KG1 (cell line): ENCODE measurements around the gene ABCC11.

Experiments used
- DNase-seq: peaks from one replicate; lab custom pipeline; 2025; lab: John Stamatoyannopoulos, UW

Gene ABCC11

GRCh38 chr16:48161906-48162305 is 85.4 kb downstream of the ABCC11 start:
- DNase-seq: no peak

GRCh38 chr16:48160575-48160974 is 86.8 kb downstream of the ABCC11 start:
- DNase-seq: no peak

- DNase-seq: no peak
Observed at GRCh38 chr16:48158296-48158695, 89.0 kb downstream of the ABCC11 start.

GRCh38 chr16:48157794-48158193 is 89.5 kb downstream of the ABCC11 start:
- DNase-seq: no peak

GRCh38 chr16:48157302-48157701 is 90.0 kb downstream of the ABCC11 start:
- no peak for DNase-seq

- peak; percentile 64 for DNase-seq
Observed at GRCh38 chr16:48156790-48157209, 90.5 kb downstream of the ABCC11 start.

- no peak for DNase-seq
Observed at GRCh38 chr16:48155926-48156789, 91.2 kb downstream of the ABCC11 start, which contains the start of gene ABCC12. Gene ABCC12 (minus strand): TSS chr16:48155993. CDS start chr16:48146424, 9,569 bp downstream.

GRCh38 chr16:48153774-48154173 is 93.6 kb downstream of the ABCC11 start:
- DNase-seq: no peak

- DNase-seq: no peak
Observed at GRCh38 chr16:48152226-48152625, 95.1 kb downstream of the ABCC11 start.

- no peak for DNase-seq
Observed at GRCh38 chr16:48150707-48151106, 96.6 kb downstream of the ABCC11 start.

- DNase-seq: no peak
Observed at GRCh38 chr16:48146710-48147109, 100.6 kb downstream of the ABCC11 start.

- DNase-seq: no peak
Observed at GRCh38 chr16:48146131-48146530, 101.2 kb downstream of the ABCC11 start.

GRCh38 chr16:48143812-48144368 is 103.4 kb downstream of the ABCC11 start:
- no peak for DNase-seq

GRCh38 chr16:48140821-48141220 is 106.5 kb downstream of the ABCC11 start:
- DNase-seq: no peak

- DNase-seq: no peak
Observed at GRCh38 chr16:48139517-48139916, 107.8 kb downstream of the ABCC11 start.

GRCh38 chr16:48138543-48138942 is 108.8 kb downstream of the ABCC11 start:
- no peak for DNase-seq

- no peak for DNase-seq
Observed at GRCh38 chr16:48137822-48138221, 109.5 kb downstream of the ABCC11 start.

- no peak for DNase-seq
Observed at GRCh38 chr16:48136547-48137360, 110.6 kb downstream of the ABCC11 start.

GRCh38 chr16:48133455-48134211 is 113.7 kb downstream of the ABCC11 start:
- DNase-seq: no peak

GRCh38 chr16:48132696-48133095 is 114.6 kb downstream of the ABCC11 start:
- no peak for DNase-seq

GRCh38 chr16:48131201-48131935 is 116.0 kb downstream of the ABCC11 start:
- no peak for DNase-seq
